OCI-LY1 (cell line): ENCODE measurements around the gene BRINP1.

Experiments used
- H2AFZ ChIP-seq: fragments of 200-600 bp; sonication (generic), shearing (Covaris generic); 2 replicates; pipeline ENCODE4 v1.6.0; 2014; ENCODE audit warnings: antibody characterized with exemption, mild to moderate bottlenecking, low read length
- H3F3A ChIP-seq: fragments of 200-600 bp; sonication (generic), shearing (Covaris generic); 2 replicates; pipeline ENCODE4 v1.6.0; 2014; ENCODE audit warnings: mild to moderate bottlenecking, antibody characterized with exemption, low read length, moderate library complexity; ENCODE audit not compliant: insufficient read depth
- H3K27ac ChIP-seq: fragments of 200-600 bp; sonication (generic); 2 replicates; pipeline ENCODE4 v1.5.1; 2014; ENCODE audit warnings: low read length, mixed run types, mild to moderate bottlenecking, low read depth; ENCODE audit not compliant: poor library complexity, severe bottlenecking
- H3K27me3 ChIP-seq: fragments of 200-600 bp; sonication (generic); 2 replicates; pipeline ENCODE4 v1.6.0; 2014; ENCODE audit warnings: antibody characterized with exemption, mild to moderate bottlenecking, low read length, moderate library complexity; ENCODE audit not compliant: insufficient read depth
- H3K36me3 ChIP-seq: fragments of 200-600 bp; sonication (generic); 2 replicates; pipeline ENCODE4 v1.6.1; 2014; ENCODE audit warnings: mild to moderate bottlenecking, antibody characterized with exemption, low read length, moderate library complexity, mixed read lengths; ENCODE audit not compliant: insufficient read depth
- H3K4me1 ChIP-seq: fragments of 200-600 bp; sonication (generic); 2 replicates; pipeline ENCODE4 v1.5.1; 2014; ENCODE audit warnings: mild to moderate bottlenecking, low read length, moderate library complexity; ENCODE audit not compliant: insufficient read depth, severe bottlenecking
- H3K4me2 ChIP-seq: fragments of 200-600 bp; sonication (generic), shearing (Covaris generic); 2 replicates; pipeline ENCODE4 v1.6.1; 2014; ENCODE audit warnings: low read length
- H3K4me3 ChIP-seq: fragments of 200-600 bp; sonication (generic); 2 replicates; pipeline ENCODE4 v1.5.1; 2014; ENCODE audit warnings: low read length, low read depth, mild to moderate bottlenecking, mixed read lengths; ENCODE audit not compliant: poor library complexity, severe bottlenecking
- H3K79me2 ChIP-seq: fragments of 200-600 bp; shearing (Covaris generic); 2 replicates; pipeline ENCODE4 v1.6.1; 2016; ENCODE audit warnings: mixed run types, low read length, mixed read lengths; ENCODE audit not compliant: insufficient read depth
- H3K9ac ChIP-seq: fragments of 200-600 bp; sonication (generic), shearing (Covaris generic); 2 replicates; pipeline ENCODE4 v1.6.1; 2014; ENCODE audit warnings: mild to moderate bottlenecking, low read length, mixed read lengths
- H3K9me2 ChIP-seq: fragments of 200-600 bp; sonication (generic), shearing (Covaris generic); 2 replicates; pipeline ENCODE4 v1.6.1; 2014; ENCODE audit warnings: low read depth, mild to moderate bottlenecking, low read length, mixed read lengths
- H3K9me3 ChIP-seq: fragments of 200-600 bp; shearing (Covaris generic); 2 replicates; pipeline ENCODE4 v1.6.1; 2014; ENCODE audit warnings: low read length, mixed read lengths
- H4K20me1 ChIP-seq: fragments of 200-600 bp; sonication (generic), shearing (Covaris generic); 2 replicates; pipeline ENCODE4 v1.6.0; 2016; ENCODE audit warnings: mild to moderate bottlenecking, low read length; ENCODE audit not compliant: insufficient read depth
- EZH2 ChIP-seq: fragments of 200-600 bp; sonication (generic), shearing (Covaris generic); IDR thresholded peaks from 2 replicates; pipeline ENCODE4 v1.8.0; 2017; ENCODE audit warnings: borderline replicate concordance, mixed run types, mild to moderate bottlenecking, antibody characterized with exemption, low read length, moderate library complexity, mixed read lengths
- TF ChIP-seq, protein P1 (sequence below): fragments of 200-600 bp; sonication (generic), shearing (Covaris generic); IDR thresholded peaks from 2 replicates; pipeline ENCODE4 v1.5.1; 2017; ENCODE audit warnings: mild to moderate bottlenecking, antibody characterized with exemption, low read length, moderate library complexity, mixed read lengths

BRINP1 gene

DNA sequence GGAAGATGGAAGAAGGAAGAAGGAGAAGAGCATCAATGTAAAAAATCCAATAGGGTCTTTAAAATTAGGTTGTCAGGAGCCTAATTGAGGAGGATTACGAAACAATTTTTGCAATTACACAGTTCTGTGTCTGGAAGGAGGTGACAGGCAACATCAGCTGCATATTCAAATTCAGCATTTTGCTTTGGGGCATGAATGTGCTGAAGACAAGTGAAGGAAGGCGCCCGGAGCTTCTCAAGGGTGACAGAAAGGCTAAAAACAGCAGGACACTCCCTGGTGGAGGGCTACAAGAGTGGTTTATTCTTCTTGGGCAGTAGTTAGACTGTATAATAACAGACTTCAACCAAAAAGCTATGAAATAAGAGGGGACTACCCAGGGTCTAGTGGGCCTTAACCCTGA lies 188.3 kb downstream of the BRINP1 start:
- H3K27ac ChIP-seq, result no peak overlapping the region
- no peak overlapping the region for H3K4me3 ChIP-seq
- no peaks in the 10 kb centered on the region for H3K36me3 ChIP-seq
- no peak overlapping the region for H3K9ac ChIP-seq
- H3K9me2 ChIP-seq, result no peaks in the 10 kb centered on the region
- H3K27me3 ChIP-seq, result no peaks in the 10 kb centered on the region
- no peak overlapping the region for H3K4me2 ChIP-seq
- no peaks in the 10 kb centered on the region for H3K4me1 ChIP-seq
- H2AFZ ChIP-seq, result no peak overlapping the region
- H3F3A ChIP-seq, result no peaks in the 10 kb centered on the region
- no peak for TF ChIP-seq EZH2
- TF ChIP-seq, protein P1, sequence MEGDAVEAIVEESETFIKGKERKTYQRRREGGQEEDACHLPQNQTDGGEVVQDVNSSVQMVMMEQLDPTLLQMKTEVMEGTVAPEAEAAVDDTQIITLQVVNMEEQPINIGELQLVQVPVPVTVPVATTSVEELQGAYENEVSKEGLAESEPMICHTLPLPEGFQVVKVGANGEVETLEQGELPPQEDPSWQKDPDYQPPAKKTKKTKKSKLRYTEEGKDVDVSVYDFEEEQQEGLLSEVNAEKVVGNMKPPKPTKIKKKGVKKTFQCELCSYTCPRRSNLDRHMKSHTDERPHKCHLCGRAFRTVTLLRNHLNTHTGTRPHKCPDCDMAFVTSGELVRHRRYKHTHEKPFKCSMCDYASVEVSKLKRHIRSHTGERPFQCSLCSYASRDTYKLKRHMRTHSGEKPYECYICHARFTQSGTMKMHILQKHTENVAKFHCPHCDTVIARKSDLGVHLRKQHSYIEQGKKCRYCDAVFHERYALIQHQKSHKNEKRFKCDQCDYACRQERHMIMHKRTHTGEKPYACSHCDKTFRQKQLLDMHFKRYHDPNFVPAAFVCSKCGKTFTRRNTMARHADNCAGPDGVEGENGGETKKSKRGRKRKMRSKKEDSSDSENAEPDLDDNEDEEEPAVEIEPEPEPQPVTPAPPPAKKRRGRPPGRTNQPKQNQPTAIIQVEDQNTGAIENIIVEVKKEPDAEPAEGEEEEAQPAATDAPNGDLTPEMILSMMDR, result no peak
- no peaks in the 10 kb centered on the region for H3K9me3 ChIP-seq
- H4K20me1 ChIP-seq, result no peaks in the 10 kb centered on the region
- H3K79me2 ChIP-seq, result no peaks in the 10 kb centered on the region

DNA sequence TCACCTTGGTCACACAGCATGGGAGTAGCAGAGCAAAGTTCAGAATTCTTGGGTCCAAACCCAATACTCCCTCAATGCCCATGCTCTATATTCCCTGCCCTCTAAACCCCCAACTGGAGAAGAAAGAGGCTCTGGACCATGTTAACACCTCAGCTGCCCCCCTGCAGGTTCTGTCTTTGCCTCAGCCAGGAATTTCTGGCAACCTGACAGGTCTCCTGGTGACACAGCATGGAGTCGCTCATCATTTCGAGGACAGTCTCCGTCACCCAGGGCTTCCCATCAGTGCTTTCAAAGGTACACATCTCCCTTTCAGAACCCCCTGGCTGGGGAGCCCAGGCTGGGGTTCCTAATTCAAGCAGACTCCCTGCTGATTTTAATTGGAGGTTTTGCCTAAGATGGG lies 189.5 kb downstream of the BRINP1 start:
- no peak overlapping the region for H2AFZ ChIP-seq
- no peaks in the 10 kb centered on the region for H3K9me3 ChIP-seq
- H3K36me3 ChIP-seq, result no peaks in the 10 kb centered on the region
- H3K27me3 ChIP-seq, result no peaks in the 10 kb centered on the region
- no peak overlapping the region for H3K4me3 ChIP-seq
- no peak overlapping the region for H3K9ac ChIP-seq
- TF ChIP-seq, protein P1, result no peak
- no peak for TF ChIP-seq EZH2
- no peak overlapping the region for H3K27ac ChIP-seq
- H3K9me2 ChIP-seq, result no peaks in the 10 kb centered on the region
- no peaks in the 10 kb centered on the region for H3F3A ChIP-seq
- no peaks in the 10 kb centered on the region for H3K79me2 ChIP-seq
- H3K4me2 ChIP-seq, result no peak overlapping the region
- H4K20me1 ChIP-seq, result no peaks in the 10 kb centered on the region
- no peaks in the 10 kb centered on the region for H3K4me1 ChIP-seq

DNA sequence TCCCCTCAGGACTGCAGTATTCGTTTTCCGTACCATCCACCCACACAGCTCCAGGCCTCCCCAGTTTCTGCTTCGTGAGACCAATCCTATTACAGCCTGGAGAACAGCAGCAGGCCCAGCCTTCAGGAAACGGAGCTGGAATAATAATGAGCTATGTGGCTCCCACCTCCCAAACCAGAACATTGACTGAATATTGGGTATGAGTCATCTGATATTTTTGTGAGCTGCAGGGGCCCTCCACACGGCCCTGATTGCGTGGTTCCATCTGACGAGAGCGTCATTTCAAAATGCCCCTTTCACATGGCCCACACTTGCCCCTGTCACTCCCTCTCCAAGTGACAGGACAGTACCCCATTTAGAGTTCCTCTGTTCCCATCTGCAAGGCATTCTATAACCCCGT lies 192.0 kb downstream of the BRINP1 start:
- no peaks in the 10 kb centered on the region for H3K79me2 ChIP-seq
- no peaks in the 10 kb centered on the region for H3K4me1 ChIP-seq
- H3K9me2 ChIP-seq, result no peaks in the 10 kb centered on the region
- TF ChIP-seq, protein P1, result no peak
- TF ChIP-seq EZH2, result no peak
- no peaks in the 10 kb centered on the region for H3K9me3 ChIP-seq
- H3K27me3 ChIP-seq, result no peaks in the 10 kb centered on the region
- no peak overlapping the region for H3K4me2 ChIP-seq
- no peaks in the 10 kb centered on the region for H3K36me3 ChIP-seq
- no peak overlapping the region for H3K27ac ChIP-seq
- H4K20me1 ChIP-seq, result no peaks in the 10 kb centered on the region
- no peak overlapping the region for H3K4me3 ChIP-seq
- no peak overlapping the region for H3K9ac ChIP-seq
- H3F3A ChIP-seq, result no peaks in the 10 kb centered on the region
- no peak overlapping the region for H2AFZ ChIP-seq
